GM19099 (cell line): ENCODE data around the gene TCN1.

Experiments
- POLR2A ChIP-seq: IDR thresholded peaks from 3 replicates; pipeline ENCODE4 v1.6.1; 2011; ENCODE audit warnings: low read depth; ENCODE audit not compliant: insufficient read length; ENCODE audit errors: extremely low read depth

The TCN1 gene

DNA sequence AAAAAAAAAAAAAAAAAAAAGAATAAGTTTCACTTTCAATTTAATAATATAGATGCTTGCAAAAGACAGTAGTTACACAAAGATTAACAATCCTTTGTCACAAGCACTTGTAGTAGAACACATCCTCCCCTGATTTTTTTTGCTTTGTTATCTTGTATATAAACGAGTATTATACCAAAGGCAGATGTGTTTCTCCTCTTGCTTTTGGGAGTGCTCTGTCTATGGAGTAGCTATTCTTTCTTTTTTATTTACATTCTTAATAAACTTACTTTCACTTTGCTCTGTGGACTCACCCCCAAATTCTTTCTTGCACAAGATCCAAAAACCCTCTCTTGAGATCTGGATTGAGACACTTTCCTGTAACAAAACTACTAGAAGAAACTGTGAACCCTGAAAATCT is 52.3 kb downstream of the TCN1 start:
- TF ChIP-seq POLR2A, result no peak

DNA sequence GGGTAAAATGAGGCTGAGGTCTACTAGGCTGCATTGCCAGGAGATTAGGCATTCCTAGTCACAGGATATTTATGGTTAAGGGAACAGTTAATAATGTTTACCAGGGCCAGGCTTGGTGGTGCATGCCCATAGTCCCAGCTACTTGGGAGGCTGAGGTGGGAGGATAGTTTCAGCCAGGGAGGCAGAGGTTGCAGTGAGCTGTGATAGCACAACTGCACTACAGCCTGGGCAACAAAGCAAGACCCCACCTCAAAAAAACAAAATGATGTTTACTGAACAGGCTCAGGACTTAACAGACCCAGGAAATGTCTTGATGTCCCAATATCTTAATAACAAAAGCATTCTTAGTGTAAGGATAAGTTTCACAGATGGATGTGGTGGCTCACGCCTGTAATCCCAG is 52.9 kb downstream of the TCN1 start:
- no peak for TF ChIP-seq POLR2A

GRCh38 chr11:59812220-59812619 is 54.1 kb downstream of the TCN1 start:
- TF ChIP-seq POLR2A, result no peak

GRCh38 chr11:59810911-59811259 is 55.4 kb downstream of the TCN1 start:
- TF ChIP-seq POLR2A, result no peak

DNA sequence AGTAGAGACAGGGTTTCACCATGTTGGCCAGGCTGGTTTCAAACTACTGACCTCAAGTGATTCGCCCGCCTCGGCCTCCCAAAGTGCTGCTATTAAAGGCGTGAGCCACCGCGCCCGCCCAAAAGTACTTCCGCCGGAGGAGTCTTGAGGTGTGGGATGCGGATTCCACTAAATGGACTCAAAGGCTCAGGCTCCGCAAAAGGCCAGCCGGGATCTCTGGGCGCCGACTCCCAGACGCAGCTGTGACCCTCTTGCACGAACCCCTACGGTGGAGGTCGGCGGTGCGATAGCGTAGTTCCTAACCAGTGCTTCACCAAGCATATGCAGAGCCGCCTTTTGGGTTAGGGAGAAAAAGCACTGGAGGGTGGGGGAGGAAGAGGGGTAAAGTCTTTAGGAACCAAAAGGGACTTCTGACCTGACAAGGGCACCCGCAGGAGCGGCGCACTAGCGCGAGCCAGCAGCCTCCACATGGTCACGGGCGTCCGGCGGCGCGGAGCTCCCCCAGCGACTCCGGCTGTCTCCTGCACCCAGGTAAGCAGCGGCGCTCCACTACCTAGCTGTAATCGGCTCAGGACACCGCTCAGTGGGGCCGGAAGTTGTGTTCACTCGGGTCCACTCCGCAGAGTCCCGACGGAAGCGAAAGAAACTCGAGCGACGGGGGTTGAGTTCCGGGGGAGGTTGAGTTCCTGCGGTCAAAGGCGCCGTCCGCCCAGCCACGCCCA is 55.9 kb downstream of the TCN1 start, which contains the start of gene MRPL16:
TSS of gene MRPL16 (minus strand) at position 590 of the 722 bp plus-strand sequence. CDS start at position 470, 120 bp downstream.
- peak; percentile 91 for TF ChIP-seq POLR2A

GRCh38 chr11:59807047-59807610 is 59.2 kb downstream of the TCN1 start:
- TF ChIP-seq POLR2A, result no peak

DNA sequence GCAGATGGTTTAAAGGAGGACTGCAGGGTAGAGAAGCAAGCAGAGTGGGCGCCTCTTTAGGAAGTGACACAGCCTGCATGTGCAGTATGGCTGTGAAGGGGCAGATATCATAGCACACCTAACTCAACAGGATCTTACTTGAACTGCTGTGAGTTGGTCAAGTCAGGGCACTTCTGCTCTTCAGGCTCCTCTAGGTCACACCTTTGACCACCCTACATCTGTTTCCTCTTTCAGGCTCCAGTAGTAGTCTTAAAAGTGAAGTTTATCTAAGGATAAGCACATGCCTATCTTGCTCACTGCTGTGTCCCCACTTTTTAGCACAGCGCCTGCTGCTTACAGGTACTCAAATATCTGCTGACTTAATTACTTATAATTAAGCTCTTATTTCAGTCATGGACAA is 62.2 kb downstream of the TCN1 start:
- TF ChIP-seq POLR2A, result no peak
